NCI-H510A (cell line): ENCODE measurements around the gene FCHSD2.
"Not testable (repeated sequence)": the region's sequence is repeated elsewhere in the genome, so short reads cannot be mapped to it uniquely, and the experiment has no call there.

ENCODE experiments used
- DNase-seq: peaks from one replicate; lab custom pipeline; 2025; lab: John Stamatoyannopoulos, UW

Gene FCHSD2

DNA sequence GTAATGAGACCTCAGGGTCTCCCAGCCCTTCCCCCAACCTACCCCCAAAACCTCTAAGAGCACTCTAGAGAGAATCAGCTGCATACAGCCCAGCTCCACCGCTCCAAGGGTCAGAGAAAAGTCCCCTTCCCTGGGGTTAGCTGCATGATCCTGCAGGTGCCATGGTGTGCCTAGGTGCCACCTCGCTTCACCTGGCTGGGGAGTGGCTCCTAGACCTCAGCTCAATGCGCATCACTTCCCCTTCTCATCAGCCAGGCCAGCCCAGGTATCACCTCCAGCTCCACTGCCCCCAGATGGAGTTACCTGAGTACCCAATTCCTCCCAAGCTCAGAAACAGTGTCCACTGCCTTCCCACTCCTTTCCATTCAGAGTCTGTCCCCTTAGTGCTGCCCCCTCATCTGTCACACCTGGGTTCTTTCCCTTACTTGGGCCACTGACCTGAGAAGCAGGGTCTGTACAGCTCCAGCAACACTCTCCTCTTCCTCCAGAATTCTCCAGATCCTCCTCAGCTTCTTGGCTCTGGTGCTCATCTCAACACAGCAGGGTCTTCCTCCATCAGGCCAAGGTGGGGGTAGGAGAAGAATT lies 349.6 kb downstream of the FCHSD2 start:
- DNase-seq, result no peak

DNA sequence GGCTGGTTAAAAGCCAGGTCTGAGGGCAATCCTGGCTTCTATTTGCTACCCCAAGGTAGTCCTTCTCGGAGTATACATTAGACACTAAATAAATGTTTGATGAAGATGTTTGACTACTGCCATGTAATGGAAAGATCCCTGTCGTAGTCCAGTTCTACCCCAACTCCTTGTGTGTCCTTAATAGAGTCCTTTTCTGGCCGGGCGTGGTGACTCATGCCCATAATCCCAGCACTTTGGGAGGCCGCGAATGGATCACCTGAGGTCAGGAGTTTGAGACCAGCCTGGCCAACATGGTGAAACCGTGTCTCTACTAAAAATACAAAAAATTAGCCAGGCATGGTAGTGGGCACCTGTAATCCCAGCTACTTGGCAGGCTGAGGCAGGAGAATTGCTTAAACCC lies 350.9 kb downstream of the FCHSD2 start:
- DNase-seq, result not testable (repeated sequence)

DNA sequence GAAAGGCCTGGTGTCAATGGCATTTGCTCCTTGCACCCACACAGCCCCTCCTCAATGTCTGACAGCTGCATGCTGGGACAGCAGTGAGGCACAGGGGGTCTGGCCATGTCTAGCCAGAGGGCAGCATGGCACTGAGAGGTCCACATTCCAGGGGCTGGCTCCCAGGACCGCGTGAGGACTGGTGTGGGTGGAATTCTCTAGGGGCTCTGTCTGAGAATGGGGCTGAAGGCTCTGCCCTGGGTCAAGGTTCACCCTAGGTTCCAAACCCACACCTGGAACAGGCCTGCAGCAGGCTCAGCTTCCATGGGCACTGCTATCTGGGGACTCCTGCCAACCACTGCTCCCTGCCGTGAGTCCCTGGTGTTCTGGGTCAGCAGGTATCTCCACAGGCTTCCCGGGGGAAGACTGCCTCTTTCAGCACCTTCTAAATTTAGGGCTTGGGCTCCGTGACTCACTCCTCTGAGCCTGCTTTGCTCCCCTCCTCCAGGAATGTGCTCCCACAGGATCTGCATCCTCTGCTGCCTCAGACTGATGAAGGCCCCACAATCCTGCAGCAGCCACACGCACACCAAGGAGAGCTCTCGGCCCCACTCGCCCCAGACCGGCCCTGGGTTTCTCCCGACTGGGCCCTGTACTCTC lies 352.5 kb downstream of the FCHSD2 start:
- no peak for DNase-seq

DNA sequence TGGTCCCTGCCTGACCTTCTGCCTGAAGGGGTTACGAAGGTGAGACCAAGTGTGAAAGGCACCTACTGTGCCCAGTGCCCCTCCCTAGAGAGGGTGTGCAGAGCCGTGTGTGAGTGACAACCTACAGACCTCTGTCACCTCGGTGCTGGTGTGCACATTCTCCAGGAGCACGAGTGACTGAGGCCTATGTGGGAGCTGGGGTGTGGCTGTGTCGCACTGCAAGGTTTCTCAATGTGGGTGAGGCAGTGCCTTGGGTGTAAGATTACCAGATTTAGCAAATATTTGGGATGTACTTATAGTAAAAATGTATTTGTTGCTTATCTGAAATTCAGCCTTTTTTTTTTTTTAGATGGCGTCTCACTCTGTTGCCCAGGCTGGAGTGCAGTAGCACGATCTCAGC lies 353.9 kb downstream of the FCHSD2 start:
- DNase-seq, result no peak

DNA sequence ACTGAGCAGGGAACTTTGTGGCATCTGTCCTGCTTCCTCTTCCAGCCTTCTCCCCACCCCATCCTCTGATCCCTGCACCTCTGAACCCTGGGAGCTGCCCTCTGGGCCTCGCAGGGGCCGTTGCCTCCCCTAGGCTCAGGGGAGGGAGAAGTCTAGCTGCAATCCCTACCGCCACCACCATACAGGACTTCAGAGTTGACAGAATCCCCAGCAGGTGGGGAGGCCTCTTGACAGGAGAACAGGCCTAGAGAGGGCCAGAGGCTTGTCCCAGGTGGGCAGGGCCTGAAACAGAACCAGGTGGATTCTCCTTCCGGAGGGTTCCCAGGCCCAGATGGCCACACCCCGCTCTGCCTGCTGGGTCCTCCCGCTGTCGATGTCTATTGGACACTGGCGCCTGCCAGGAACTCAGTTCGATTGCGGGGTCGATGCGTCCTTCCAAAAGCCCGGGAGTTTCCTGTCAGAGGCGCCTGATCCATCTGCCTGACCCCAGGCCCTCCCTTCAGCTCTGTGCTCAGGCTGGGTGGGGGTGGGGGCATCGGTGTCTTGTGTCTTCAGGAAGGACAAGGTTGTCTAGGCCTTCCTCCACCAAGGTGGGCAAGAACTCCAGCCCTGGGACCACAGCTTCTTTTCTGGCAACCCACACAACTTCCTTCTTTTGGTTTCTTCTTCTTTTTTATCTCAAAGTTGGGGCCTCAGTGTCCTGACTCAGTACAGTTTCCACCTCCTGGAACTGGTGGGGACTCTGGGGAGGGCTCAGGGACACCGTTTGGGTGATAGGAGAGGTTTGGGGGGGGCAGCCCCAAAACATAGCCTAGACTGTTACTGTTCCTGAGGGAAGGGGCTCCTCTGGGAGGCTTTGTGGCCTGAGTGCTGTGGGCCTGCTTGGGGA lies 354.7 kb downstream of the FCHSD2 start:
- peak; percentile 98 for DNase-seq
